ENCODE data around the gene CRIM1.

Gene CRIM1

GRCh38 chr2:36411962-36412444 lies 56.4 kb downstream of the CRIM1 start:
- ATAC-seq (replicated peaks; ENCODE audit: extremely low read depth, poor library complexity, severe bottlenecking), result no peak
- Mint-ChIP-seq H3K36me3 (ENCODE audit: insufficient read depth) (no peaks in the 10 kb centered on the region), H3K27me3 (no peaks in the 10 kb centered on the region), H3K27ac (ENCODE audit: low read depth) (no peak overlapping the region), H3K4me3 (no peak overlapping the region), H3K9me3 (no peaks in the 10 kb centered on the region), H3K4me1 (peaks cover 5% of the 10 kb centered on the region)
- DNase-seq (ENCODE audit: low spot score in 2 of 2), result no peak

- no peak for ATAC-seq (replicated peaks; ENCODE audit: extremely low read depth, poor library complexity, severe bottlenecking)
- peaks cover 1% of the 10 kb centered on the region for H3K36me3 Mint-ChIP-seq (ENCODE audit: insufficient read depth)
- no peaks in the 10 kb centered on the region for H3K9me3 Mint-ChIP-seq
- H3K27me3 Mint-ChIP-seq, result no peaks in the 10 kb centered on the region
- H3K27ac Mint-ChIP-seq (ENCODE audit: low read depth), result no peak overlapping the region
- peaks cover 5% of the 10 kb centered on the region for H3K4me1 Mint-ChIP-seq
- no peak overlapping the region for H3K4me3 Mint-ChIP-seq
- no peak for DNase-seq (ENCODE audit: low spot score in 2 of 2)
Measured at GRCh38 chr2:36413218-36413617, 57.6 kb downstream of the CRIM1 start.

- H3K4me1 Mint-ChIP-seq, result peaks cover 5% of the 10 kb centered on the region
- DNase-seq (ENCODE audit: low spot score in 2 of 2) (no peak), ATAC-seq (replicated peaks; ENCODE audit: extremely low read depth, poor library complexity, severe bottlenecking) (no peak)
- H3K9me3 Mint-ChIP-seq, result no peaks in the 10 kb centered on the region
- no peak overlapping the region for H3K4me3 Mint-ChIP-seq
- peaks cover 1% of the 10 kb centered on the region for H3K36me3 Mint-ChIP-seq (ENCODE audit: insufficient read depth)
- no peaks in the 10 kb centered on the region for H3K27me3 Mint-ChIP-seq
- H3K27ac Mint-ChIP-seq (ENCODE audit: low read depth), result no peak overlapping the region
Measured at GRCh38 chr2:36414307-36414706, 58.7 kb downstream of the CRIM1 start.

GRCh38 chr2:36415381-36416022 lies 59.9 kb downstream of the CRIM1 start:
- H3K27me3 Mint-ChIP-seq, result no peaks in the 10 kb centered on the region
- peaks cover 1% of the 10 kb centered on the region for H3K36me3 Mint-ChIP-seq (ENCODE audit: insufficient read depth)
- ATAC-seq (replicated peaks; ENCODE audit: extremely low read depth, poor library complexity, severe bottlenecking) (no peak), DNase-seq (ENCODE audit: low spot score in 2 of 2) (no peak)
- H3K27ac Mint-ChIP-seq (ENCODE audit: low read depth), result no peak overlapping the region
- no peaks in the 10 kb centered on the region for H3K9me3 Mint-ChIP-seq
- peaks cover 5% of the 10 kb centered on the region for H3K4me1 Mint-ChIP-seq
- H3K4me3 Mint-ChIP-seq, result no peak overlapping the region

- peaks cover 5% of the 10 kb centered on the region for H3K4me1 Mint-ChIP-seq
- no peak for ATAC-seq (replicated peaks; ENCODE audit: extremely low read depth, poor library complexity, severe bottlenecking)
- no peak overlapping the region for H3K4me3 Mint-ChIP-seq
- no peak overlapping the region for H3K27ac Mint-ChIP-seq (ENCODE audit: low read depth)
- DNase-seq (ENCODE audit: low spot score in 2 of 2), result no peak
- H3K36me3 Mint-ChIP-seq (ENCODE audit: insufficient read depth), result peaks cover 1% of the 10 kb centered on the region
- no peaks in the 10 kb centered on the region for H3K9me3 Mint-ChIP-seq
- H3K27me3 Mint-ChIP-seq, result no peaks in the 10 kb centered on the region
Measured at GRCh38 chr2:36416370-36417165, 61.0 kb downstream of the CRIM1 start.

GRCh38 chr2:36420569-36421181 lies 65.1 kb downstream of the CRIM1 start:
- DNase-seq (ENCODE audit: low spot score in 2 of 2) (no peak), ATAC-seq (replicated peaks; ENCODE audit: extremely low read depth, poor library complexity, severe bottlenecking) (no peak)
- peaks cover 1% of the 10 kb centered on the region for H3K36me3 Mint-ChIP-seq (ENCODE audit: insufficient read depth)
- H3K4me1 Mint-ChIP-seq, result peaks cover 5% of the 10 kb centered on the region
- no peak overlapping the region for H3K27ac Mint-ChIP-seq (ENCODE audit: low read depth)
- no peaks in the 10 kb centered on the region for H3K9me3 Mint-ChIP-seq
- H3K27me3 Mint-ChIP-seq, result no peaks in the 10 kb centered on the region
- no peak overlapping the region for H3K4me3 Mint-ChIP-seq

GRCh38 chr2:36421379-36421778 lies 65.8 kb downstream of the CRIM1 start:
- ATAC-seq (replicated peaks; ENCODE audit: extremely low read depth, poor library complexity, severe bottlenecking) (no peak), DNase-seq (ENCODE audit: low spot score in 2 of 2) (no peak)
- Mint-ChIP-seq H3K27ac (ENCODE audit: low read depth) (no peak overlapping the region), H3K27me3 (no peaks in the 10 kb centered on the region), H3K9me3 (no peaks in the 10 kb centered on the region), H3K4me1 (peaks cover 5% of the 10 kb centered on the region), H3K4me3 (no peak overlapping the region), H3K36me3 (ENCODE audit: insufficient read depth) (peaks cover 1% of the 10 kb centered on the region)

- no peaks in the 10 kb centered on the region for H3K27me3 Mint-ChIP-seq
- peaks cover 2% of the 10 kb centered on the region for H3K36me3 Mint-ChIP-seq (ENCODE audit: insufficient read depth)
- ATAC-seq (replicated peaks; ENCODE audit: extremely low read depth, poor library complexity, severe bottlenecking) (no peak), DNase-seq (ENCODE audit: low spot score in 2 of 2) (no peak)
- H3K4me1 Mint-ChIP-seq, result peaks cover 10% of the 10 kb centered on the region
- no peaks in the 10 kb centered on the region for H3K9me3 Mint-ChIP-seq
- no peak overlapping the region for H3K4me3 Mint-ChIP-seq
- H3K27ac Mint-ChIP-seq (ENCODE audit: low read depth), result no peak overlapping the region
Measured at GRCh38 chr2:36423172-36423571, 67.6 kb downstream of the CRIM1 start.

- DNase-seq (ENCODE audit: low spot score in 2 of 2) (no peak), ATAC-seq (replicated peaks; ENCODE audit: extremely low read depth, poor library complexity, severe bottlenecking) (no peak)
- no peaks in the 10 kb centered on the region for H3K9me3 Mint-ChIP-seq
- no peaks in the 10 kb centered on the region for H3K27me3 Mint-ChIP-seq
- no peak overlapping the region for H3K27ac Mint-ChIP-seq (ENCODE audit: low read depth)
- no peak overlapping the region for H3K4me3 Mint-ChIP-seq
- H3K4me1 Mint-ChIP-seq, result peaks cover 10% of the 10 kb centered on the region
- peaks cover 2% of the 10 kb centered on the region for H3K36me3 Mint-ChIP-seq (ENCODE audit: insufficient read depth)
Measured at GRCh38 chr2:36423619-36424120, 68.1 kb downstream of the CRIM1 start.

- Mint-ChIP-seq H3K4me1 (peaks cover 12% of the 10 kb centered on the region), H3K4me3 (no peak overlapping the region), H3K27ac (ENCODE audit: low read depth) (no peak overlapping the region), H3K36me3 (ENCODE audit: insufficient read depth) (peaks cover 3% of the 10 kb centered on the region), H3K27me3 (no peaks in the 10 kb centered on the region), H3K9me3 (no peaks in the 10 kb centered on the region)
- DNase-seq (ENCODE audit: low spot score in 2 of 2), result no peak
- no peak for ATAC-seq (replicated peaks; ENCODE audit: extremely low read depth, poor library complexity, severe bottlenecking)
Measured at GRCh38 chr2:36425608-36426355, 70.2 kb downstream of the CRIM1 start.

- Mint-ChIP-seq H3K36me3 (ENCODE audit: insufficient read depth) (peaks cover 5% of the 10 kb centered on the region), H3K4me1 (peaks cover 12% of the 10 kb centered on the region), H3K27ac (ENCODE audit: low read depth) (no peak overlapping the region), H3K27me3 (no peaks in the 10 kb centered on the region), H3K9me3 (no peaks in the 10 kb centered on the region), H3K4me3 (no peak overlapping the region)
- ATAC-seq (replicated peaks; ENCODE audit: extremely low read depth, poor library complexity, severe bottlenecking) (no peak), DNase-seq (ENCODE audit: low spot score in 2 of 2) (no peak)
Measured at GRCh38 chr2:36427790-36428243, 72.2 kb downstream of the CRIM1 start.

- no peak for ATAC-seq (replicated peaks; ENCODE audit: extremely low read depth, poor library complexity, severe bottlenecking)
- no peaks in the 10 kb centered on the region for H3K9me3 Mint-ChIP-seq
Measured at GRCh38 chr2:36430549-36430948, 75.0 kb downstream of the CRIM1 start.

More at GRCh38 chr2:36430549-36430948, 75.0 kb downstream of the CRIM1 start:
- Mint-ChIP-seq H3K36me3 (ENCODE audit: insufficient read depth) (peaks cover 5% of the 10 kb centered on the region), H3K4me1 (peaks cover 12% of the 10 kb centered on the region), H3K4me3 (no peak overlapping the region), H3K27ac (ENCODE audit: low read depth) (no peak overlapping the region), H3K27me3 (no peaks in the 10 kb centered on the region)
- DNase-seq (ENCODE audit: low spot score in 2 of 2), result no peak

Measured in central memory CD8-positive, alpha-beta T cell (primary cell).